Activated CD4-positive, alpha-beta T cell treated with anti-CD3 and anti-CD28 coated beads for 4 hours (primary cell): Measurements from ENCODE around the gene AKNA.

Experiments
- DNase-seq, 2 donors: peaks; one replicate each; pipeline ENCODE4 v3.0.0-alpha.2; 2020

Gene AKNA

DNA sequence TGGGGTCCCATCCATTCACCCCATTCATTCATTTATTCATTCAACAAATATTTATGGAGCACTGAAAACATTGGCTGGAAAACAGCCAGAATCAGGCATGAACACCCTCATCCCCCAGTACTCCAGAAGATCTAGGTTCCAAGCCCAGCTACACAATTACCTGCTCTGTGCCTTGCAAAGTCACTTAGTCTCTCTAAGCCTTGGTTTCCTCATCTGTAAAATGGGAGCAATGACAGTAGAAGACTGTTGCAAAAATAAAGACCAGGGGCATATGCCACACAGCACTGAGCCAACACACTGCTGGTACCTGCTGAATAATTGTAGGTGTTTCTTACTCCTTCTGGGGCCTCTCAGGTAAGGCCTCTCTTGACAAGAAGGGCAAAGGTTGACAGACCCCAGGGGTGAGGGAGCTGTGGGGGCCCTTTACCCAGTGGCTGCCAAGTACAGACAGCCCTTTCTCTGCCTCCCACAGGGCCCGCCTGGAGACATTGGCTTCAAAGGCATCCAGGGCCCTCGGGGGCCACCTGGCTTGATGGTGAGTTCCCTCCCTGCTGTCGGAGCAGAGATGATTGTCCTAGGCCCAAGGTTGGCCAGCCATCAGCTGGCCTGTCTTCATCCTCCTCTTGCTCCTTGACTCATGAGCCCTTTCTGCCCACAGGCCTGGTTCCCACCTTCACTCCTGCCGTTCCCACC lies 87.5 kb downstream of the AKNA start:
- no peak for DNase-seq

DNA sequence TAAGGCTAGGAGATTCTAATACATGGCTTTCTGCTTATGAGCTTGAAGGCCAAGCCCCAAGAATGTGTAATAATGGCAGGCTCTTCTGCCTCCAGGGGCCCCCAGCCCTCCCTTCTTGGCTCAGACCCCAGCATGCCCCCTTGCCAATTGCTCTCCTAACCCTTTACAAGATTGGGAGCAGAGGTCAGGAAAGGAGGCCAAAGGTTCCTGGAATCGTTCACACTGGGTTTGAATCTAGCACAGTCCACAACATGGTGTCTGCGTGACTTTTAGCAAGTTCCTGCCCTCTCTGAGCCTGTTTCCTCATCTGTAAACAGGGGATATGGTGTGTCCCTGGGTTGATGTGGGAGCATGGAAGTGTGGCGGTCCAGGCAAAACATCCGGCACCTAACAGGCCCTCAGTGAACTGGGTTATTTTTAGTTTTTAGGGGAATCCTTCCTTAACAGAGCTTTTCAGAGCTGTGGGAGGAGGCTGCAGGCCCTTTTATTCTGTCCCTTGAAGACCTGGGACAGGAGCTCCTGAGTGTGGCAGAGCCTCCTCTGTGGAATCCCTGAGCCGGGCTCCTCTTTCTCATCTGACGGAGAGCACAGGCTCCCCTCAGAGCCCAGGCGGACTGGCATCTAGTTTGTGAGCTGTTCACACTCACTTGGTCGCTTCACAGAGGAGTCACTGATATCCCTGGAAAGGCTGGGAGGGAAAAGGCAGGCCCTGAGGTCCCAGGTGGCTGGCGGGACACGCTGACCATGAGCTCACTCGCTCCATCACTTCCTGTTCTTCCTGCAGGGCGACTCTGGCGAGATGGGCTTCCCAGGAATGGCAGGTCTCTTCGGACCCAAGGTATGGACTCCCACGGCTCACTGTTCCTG lies 88.3 kb downstream of the AKNA start:
- no peak for DNase-seq

DNA sequence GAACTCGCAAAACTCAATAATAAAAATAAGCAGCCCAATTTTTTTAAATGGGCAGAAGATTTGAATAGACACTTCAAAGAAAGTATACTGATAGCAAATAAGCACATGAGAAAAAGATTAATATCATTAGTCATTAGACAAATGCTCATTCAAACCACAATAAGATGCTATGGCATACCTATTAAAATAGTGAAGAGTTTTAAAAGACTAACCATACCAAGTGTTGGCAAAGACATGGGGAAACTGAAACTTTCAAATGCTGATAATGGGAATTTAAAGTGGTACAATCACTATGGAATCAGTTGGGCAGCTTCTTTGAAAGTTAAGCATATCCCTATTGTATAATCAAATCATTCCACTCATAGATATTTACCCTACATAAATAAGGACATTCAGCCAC lies 91.4 kb downstream of the AKNA start:
- DNase-seq, result no peak

DNA sequence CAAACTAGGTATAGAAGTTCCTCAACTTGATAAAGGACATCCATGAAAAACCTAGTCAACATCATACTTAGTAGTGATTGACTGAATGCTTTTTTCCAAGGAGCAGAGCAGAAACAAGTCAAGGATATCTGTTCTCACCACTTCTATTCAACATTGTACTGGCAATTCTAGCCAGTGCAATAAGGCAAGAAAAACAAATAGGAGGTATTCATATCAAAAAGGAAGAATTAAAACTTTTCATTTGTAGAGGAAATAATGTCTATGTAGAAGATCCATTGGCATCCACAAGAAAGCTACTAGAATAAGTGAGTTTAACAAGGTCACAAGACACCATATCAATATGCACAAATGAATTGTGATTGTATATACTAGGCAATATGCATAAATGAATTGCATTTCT lies 93.1 kb downstream of the AKNA start:
- DNase-seq, result no peak

DNA sequence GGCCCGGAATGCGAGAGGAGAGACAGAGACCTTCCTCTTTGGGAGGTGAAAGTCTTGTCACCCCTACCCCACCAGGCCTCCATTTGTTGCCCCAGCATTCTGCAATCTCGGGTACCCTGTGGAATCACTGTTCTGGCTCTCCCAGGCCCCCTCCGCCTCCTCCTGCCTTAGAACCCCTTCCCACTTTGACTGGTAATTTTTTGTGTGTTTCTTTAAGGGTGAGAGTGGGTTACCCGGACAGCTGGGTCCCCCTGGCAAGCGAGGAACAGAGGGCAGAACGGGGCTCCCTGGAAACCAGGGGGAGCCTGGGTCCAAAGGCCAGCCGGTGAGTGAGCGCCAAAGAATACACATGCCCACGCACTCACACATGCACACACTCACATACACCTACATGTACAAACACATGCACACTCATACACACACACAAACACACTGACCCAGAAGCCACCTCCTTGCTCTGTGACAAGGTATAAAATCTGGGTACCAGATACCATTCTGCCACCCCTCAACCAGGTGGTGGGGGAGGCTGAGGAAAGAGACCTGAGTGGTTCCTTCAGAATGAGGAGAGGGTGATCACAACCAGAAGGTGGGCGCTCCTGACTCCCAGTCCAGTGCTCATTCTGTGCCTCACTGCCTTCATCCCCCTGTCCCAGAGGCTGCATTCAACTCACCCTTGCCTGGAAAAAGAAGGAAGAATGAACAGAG lies 95.7 kb downstream of the AKNA start:
- no peak for DNase-seq

DNA sequence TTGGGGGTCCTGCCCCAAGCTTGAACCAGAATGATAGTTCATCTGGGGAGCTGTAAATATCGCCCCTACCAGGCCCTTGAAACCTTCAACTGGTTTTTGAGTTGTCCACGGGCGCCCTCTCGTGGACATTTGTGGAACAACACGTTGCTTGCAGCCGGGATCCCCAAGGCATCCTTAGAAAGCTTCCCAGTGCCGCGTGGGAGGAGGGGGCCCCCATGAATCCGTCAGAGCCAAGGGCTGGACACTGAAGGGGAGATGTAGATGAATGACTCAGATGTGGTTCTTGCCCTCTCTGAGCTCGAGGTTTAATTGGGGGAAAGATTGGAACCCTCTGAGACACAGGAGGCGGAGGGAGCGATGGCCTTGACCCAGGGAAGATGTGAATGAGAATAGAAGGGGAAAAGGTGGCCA lies 96.7 kb downstream of the AKNA start:
- peak; percentile 56 to 68 for DNase-seq

DNA sequence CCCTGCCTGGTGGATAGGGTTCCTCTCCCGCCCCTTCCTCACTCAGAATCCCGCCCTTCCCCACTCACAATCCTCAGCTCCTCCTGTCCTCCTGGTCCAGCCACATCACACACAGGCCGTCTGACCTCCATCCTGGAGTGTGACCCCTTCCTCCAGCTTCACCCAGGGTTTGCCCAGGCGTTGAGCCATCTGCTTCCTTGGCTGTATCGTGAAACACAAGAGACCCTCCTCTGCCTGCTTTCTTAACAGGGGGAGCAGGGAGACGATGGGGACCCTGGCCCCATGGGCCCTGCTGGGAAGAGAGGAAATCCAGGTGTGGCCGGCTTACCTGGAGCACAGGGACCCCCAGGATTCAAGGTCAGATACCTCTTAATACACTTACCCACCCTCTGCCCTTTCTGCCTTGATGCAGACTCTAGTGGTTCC lies 97.2 kb downstream of the AKNA start:
- DNase-seq, result no peak

DNA sequence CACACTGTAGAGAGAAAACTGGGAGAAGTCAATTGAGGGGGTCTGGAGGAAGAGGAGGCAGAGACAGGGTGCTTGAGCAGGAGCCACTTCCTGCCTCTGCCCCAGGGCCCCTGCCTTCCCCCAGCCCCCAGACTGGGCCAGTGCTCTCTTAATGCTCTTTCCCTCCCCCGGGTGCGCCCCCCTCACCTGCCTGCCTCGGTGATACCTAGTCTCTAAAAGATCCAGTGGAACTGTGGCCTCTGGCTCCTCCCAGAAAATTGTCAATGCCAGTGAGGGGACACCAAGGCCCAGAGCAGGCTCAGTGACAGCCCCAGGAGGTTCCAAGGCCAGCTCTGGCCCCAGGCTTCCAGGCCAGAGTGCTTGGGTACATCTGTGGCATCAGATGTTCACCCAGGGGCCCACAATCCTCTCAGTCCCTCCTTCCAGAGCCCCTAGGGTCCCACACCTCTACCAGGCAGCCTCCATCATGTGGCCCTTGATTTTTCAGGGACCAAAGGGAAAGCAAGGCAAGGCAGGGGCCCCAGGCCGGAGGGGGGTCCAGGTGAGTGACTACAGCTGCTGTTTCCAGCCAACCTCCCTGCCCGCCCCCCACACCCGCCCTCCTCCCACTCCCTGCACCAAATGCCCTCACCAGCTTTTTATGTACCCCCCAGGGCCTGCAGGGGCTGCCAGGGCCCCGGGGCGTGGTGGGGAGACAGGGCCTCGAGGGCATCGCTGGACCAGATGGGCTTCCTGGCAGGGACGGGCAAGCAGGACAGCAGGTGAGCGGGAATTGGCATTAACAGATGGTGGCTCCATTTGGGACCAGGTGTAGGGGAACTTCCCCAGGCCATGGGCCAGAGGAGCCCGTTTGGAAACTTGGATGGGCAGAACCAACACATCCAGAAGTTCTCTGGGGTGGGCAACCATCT lies 98.0 kb downstream of the AKNA start:
- no peak for DNase-seq

DNA sequence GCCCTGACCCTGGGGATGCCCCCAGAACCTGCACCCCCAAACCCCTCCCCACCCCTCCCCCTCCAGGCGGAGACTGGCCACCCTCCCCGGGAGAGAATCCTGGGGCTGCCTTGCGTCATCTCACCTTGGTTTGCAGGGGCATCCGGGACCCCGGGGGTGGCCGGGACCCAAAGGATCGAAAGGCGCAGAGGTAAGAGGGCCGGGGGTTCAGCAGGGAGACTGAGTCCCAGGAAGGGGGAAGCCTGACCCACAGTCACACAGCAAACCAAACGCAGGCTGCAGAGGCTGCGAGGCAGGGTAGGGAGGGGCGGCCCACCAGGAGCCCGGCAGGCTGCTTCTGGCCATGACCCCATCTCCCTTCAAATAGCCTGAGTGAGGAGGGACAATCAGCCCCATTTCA lies 98.7 kb downstream of the AKNA start:
- no peak for DNase-seq

DNA sequence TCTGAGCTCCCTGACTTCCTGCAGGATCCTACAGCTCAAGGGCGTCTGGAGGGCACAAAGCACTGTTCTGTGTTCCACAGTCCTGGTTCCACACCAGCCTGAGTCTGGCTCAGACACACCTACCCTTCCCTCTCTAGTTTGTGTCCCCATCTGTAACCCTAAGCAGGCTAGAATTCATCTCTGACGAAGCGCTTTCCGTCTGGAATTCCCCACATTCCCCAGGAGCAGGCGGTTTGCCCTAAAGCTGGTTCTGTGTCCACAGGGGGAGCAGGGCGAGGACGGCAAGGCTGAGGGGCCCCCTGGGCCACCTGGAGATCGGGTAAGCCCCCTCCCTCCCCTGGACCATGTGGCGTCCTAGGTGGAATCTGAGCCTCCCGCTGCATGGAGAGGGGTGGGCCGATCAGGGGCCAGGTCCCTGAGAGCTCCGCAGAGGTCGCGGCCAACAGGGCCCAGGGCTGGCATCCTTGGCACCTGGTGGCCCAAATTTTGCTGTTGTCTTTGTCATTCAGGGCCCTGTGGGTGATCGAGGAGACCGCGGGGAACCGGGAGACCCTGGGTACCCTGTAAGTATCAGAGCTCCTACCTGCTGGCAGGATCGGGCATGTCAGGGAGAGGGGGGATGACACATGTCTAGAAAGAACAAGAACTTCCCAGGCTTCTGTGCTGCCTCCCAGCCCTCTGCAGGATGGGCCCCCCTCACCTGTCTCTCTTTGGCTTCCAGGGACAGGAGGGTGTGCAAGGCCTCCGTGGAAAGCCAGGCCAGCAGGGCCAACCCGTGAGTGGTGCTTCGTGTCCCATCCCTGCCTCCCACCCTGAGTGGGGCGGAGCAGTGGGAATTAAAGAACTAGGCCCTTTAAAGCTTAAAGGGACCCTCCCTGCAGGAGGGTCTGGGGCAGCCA lies 99.3 kb downstream of the AKNA start:
- no peak for DNase-seq

DNA sequence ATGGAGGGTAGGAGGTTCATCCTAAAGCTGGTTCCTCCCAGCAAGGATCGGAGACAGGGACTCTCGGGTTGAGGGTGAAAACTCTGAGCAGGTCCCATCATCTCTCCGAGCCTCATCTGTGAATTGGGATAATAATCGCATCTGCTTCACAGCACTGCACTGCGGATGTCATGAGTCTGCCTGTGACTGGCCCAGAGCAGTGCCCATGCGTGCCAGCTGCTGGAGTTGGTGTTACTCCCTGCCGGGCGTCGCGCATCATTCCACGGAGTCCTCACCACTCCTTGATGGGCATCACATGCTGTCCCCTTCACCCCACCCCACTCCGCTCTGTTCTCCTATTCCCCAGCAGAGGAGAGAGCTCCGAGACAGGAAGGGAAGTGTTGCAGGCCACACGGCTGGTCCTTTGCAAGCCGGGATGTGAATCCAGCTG lies 100.0 kb downstream of the AKNA start:
- no peak for DNase-seq

DNA sequence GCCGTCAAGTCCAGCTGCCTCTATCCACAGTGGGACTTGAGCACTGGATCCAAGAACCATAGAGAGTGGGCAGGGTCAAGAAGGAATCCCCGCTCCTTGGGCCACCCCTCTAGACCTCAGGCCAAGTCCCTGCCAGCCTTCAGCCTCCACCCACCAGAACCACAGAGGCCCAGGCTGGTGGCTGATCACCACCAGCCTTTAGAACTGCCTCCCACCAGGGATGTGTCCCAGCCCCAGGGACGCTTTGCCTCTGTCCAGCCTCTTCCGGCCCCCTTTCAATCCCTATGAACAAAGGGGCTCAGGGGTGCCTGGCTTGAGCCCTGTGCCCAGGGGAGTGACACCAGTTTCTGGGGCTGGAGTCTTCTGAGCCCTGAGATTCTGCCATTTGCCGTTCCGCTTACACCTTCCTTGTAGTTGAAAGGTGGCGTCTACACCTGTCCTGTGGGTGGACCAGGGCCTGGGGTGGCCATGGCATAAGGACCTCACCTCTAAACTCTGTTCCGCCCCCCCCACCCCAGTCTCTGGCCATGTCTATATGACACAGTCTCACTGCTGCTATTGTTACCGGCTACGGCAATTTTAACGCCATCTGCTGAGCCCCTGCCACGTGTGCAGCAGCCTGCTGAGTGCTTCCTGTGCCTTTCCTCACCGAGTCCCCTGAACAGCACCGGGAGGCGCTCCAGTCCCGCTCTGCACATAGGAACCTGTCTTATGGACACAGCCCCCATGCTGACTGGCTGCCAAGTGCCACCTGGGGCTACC lies 100.6 kb downstream of the AKNA start:
- DNase-seq, result no peak

DNA sequence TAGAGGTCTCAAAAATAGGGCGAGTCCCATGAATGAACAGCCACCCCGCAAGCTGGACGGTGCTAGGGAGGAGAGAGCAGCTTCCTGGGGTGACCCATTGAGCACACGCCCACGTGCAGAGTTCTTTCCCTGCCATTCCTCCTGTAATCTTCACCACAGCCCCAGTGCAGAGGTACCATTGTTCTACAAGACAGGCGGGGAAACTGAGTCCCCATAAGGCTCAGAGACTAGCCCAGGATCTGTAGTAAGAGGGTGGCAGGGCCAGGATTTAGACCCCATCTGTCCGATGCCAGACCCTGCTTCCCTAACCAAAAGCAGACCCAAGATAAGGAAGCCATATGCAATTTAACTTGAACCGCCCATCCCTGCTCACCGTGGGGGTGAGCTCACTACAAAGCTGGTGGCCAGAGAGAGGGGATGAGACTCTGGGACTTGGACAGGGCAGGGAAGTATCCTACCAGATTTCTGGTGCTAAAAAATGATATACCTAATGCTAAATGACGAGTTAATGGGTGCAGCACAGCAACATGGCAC lies 101.6 kb downstream of the AKNA start:
- no peak for DNase-seq

DNA sequence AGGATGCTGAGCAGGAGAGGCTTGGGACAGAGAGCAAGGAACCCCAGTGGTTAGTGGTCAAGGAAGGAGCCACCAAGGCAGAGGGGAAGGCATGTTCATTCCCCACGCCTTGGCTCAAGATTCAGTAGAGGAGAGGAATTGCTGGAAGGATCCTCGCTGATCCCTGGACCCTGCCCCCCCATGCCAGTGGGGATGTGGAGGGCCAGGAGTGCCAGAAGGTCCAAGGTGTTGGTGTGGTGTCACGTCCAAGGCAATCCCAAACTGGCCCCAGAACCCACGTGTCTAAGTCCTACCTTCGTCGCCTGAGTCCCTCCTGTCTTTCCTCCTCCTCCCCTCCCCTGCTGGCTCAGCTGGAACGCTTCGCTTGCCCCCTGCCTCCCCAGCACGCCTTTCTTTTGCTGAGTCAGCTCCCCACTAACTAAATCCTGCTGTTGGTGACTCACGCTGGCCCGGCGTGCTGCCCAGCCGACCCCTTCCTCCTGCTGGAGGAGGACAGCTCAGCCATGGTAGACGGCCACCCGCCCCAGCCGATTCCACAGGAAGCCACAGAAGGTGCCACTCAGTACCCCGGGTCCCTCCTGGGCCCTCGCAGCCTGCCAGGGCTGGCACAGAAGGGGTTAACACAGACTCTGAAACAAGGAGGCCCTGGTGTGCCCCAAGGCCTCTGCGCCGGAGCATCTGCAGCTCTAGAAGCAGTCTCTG lies 102.5 kb downstream of the AKNA start:
- no peak for DNase-seq

DNA sequence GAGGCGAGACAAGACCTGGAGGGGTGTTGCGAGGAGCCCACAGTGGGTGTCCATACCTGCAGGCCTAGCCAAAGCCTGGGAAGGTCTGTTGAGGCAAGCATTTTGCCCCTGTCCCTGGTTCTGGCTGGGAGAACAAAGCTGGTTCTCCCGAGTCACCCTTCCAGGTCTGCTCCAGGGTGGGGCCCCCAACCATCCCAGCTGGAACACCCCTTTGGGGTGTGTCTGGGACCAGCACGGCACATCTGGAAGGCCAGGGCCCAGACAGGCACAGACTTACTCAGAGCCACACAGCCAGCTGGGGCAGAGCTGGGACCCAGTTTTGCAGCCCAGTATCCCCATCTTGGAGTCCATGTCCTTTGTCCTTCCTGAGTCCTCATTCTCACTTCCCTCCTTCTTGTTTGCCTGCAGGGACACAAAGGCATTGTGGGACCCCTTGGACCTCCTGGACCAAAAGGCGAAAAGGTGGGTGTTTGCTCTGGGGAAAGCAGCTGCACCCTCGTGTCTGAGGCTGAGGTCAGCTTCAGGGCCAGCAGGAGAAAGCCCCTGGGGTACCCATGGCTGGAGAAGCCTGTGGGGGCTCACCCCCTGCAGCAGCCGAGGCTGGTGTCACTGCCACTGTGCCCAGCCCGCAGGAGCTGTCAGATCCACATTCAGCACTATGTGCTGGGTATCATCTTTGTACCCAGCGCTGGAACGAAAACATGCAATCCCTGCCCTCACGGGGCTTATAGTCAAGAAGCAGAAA lies 103.3 kb downstream of the AKNA start:
- no peak for DNase-seq
